H9 (cell line): ENCODE results near the gene POLR3F. TPM values are rescaled to one million over a fixed set of nuclear protein-coding genes. Genes with fewer than 3 reads are reported as not detected.

Experiments
- DNase-seq: peaks from one replicate; pipeline ENCODE4 v3.0.0-alpha.2; 2017
- H2AFZ ChIP-seq: one replicate; pipeline ENCODE4 v1.6.1; 2013; ENCODE audit warnings: mild to moderate bottlenecking, low read length, control low read depth, moderate library complexity
- H2AK5ac ChIP-seq: 2 replicates; pipeline ENCODE4 v1.6.1; 2013; ENCODE audit warnings: low read length, control low read depth, mixed read lengths; ENCODE audit not compliant: insufficient read length
- H2BK120ac ChIP-seq: one replicate; pipeline ENCODE4 v1.6.1; 2013; ENCODE audit warnings: low read depth, mild to moderate bottlenecking, low read length, control low read depth, inconsistent platforms; ENCODE audit not compliant: poor library complexity, severe bottlenecking
- H2BK12ac ChIP-seq: 2 replicates; pipeline ENCODE4 v1.6.1; 2013; ENCODE audit warnings: low read length, control low read depth, mixed read lengths, low read depth; ENCODE audit not compliant: insufficient read length
- H2BK15ac ChIP-seq: 2 replicates; pipeline ENCODE4 v1.6.1; 2013; ENCODE audit warnings: low read depth, low read length, control low read depth
- H2BK20ac ChIP-seq: one replicate; pipeline ENCODE4 v1.6.1; 2013; ENCODE audit warnings: low read depth, mild to moderate bottlenecking, low read length, control low read depth, inconsistent platforms; ENCODE audit not compliant: poor library complexity, severe bottlenecking
- H2BK5ac ChIP-seq: 2 replicates; pipeline ENCODE4 v1.6.1; 2013; ENCODE audit warnings: low read length, control low read depth, mixed read lengths; ENCODE audit not compliant: insufficient read length
- H3K14ac ChIP-seq: 2 replicates; pipeline ENCODE4 v1.6.1; 2013; ENCODE audit warnings: low read length, control low read depth; ENCODE audit not compliant: insufficient read depth
- H3K18ac ChIP-seq: 2 replicates; pipeline ENCODE4 v1.6.1; 2013; ENCODE audit warnings: low read depth, mild to moderate bottlenecking, mixed read lengths, low read length, control low read depth; ENCODE audit not compliant: insufficient read length
- H3K23ac ChIP-seq: 2 replicates; pipeline ENCODE4 v1.6.1; 2013; ENCODE audit warnings: low read length, control low read depth, mixed read lengths, low read depth; ENCODE audit not compliant: insufficient read length
- H3K23me2 ChIP-seq: 2 replicates; pipeline ENCODE4 v1.6.1; 2013; ENCODE audit warnings: low read depth, mild to moderate bottlenecking, mixed read lengths, low read length, control low read depth; ENCODE audit not compliant: insufficient read length, poor library complexity, severe bottlenecking
- H3K27ac ChIP-seq: 2 replicates; pipeline ENCODE4 v1.5.1; 2013; ENCODE audit warnings: low read length, control low read depth, mixed read lengths, low read depth; ENCODE audit not compliant: insufficient read length
- H3K27me3 ChIP-seq: 2 replicates; pipeline ENCODE4 v1.6.1; 2013; ENCODE audit warnings: low read length, control low read depth, inconsistent platforms; ENCODE audit not compliant: insufficient read depth
- H3K4ac ChIP-seq: 2 replicates; pipeline ENCODE4 v1.6.1; 2013; ENCODE audit warnings: low read depth, mild to moderate bottlenecking, control low read depth, inconsistent platforms, low read length, moderate library complexity
- H3K4me1 ChIP-seq: 2 replicates; pipeline ENCODE4 v1.6.1; 2013; ENCODE audit warnings: low read length, control low read depth, inconsistent platforms; ENCODE audit not compliant: insufficient read depth
- H3K4me2 ChIP-seq: 2 replicates; pipeline ENCODE4 v1.6.1; 2013; ENCODE audit warnings: low read length, control low read depth, mixed read lengths; ENCODE audit not compliant: insufficient read length, insufficient read depth
- H3K56ac ChIP-seq: 2 replicates; pipeline ENCODE4 v1.6.1; 2013; ENCODE audit warnings: low read depth, mild to moderate bottlenecking, mixed read lengths, low read length, control low read depth; ENCODE audit not compliant: insufficient read length
- H3K79me1 ChIP-seq: 2 replicates; pipeline ENCODE4 v1.6.1; 2013; ENCODE audit warnings: low read depth, mild to moderate bottlenecking, moderate library complexity, low read length, control low read depth, inconsistent platforms; ENCODE audit not compliant: insufficient read depth, poor library complexity, severe bottlenecking
- H3K79me2 ChIP-seq: 2 replicates; pipeline ENCODE4 v1.6.1; 2013; ENCODE audit warnings: low read length, control low read depth, inconsistent platforms; ENCODE audit not compliant: insufficient read depth
- H3K9ac ChIP-seq: 2 replicates; pipeline ENCODE4 v1.6.1; 2013; ENCODE audit warnings: low read length, control low read depth, mixed read lengths; ENCODE audit not compliant: insufficient read length; ENCODE audit errors: extremely low read depth
- H3K9me3 ChIP-seq: one replicate; pipeline ENCODE4 v1.6.1; 2013; ENCODE audit warnings: low read depth, low read length, inconsistent platforms; ENCODE audit not compliant: control insufficient read depth
- H3T11ph ChIP-seq: one replicate; pipeline ENCODE4 v1.6.1; 2013; ENCODE audit warnings: mild to moderate bottlenecking, low read length, control low read depth, inconsistent platforms
- H4K20me1 ChIP-seq: one replicate; pipeline ENCODE4 v1.6.1; 2013; ENCODE audit not compliant: control insufficient read depth, insufficient read length, insufficient read depth
- H4K5ac ChIP-seq: 2 replicates; pipeline ENCODE4 v1.6.1; 2013; ENCODE audit warnings: low read depth, mild to moderate bottlenecking, mixed read lengths, low read length, control low read depth; ENCODE audit not compliant: insufficient read length
- H4K8ac ChIP-seq: replicated peaks from 2 replicates; pipeline ENCODE4 v1.6.1; 2013; ENCODE audit warnings: low read length, control low read depth, mixed read lengths, low read depth; ENCODE audit not compliant: insufficient read length
- H4K91ac ChIP-seq: 2 replicates; pipeline ENCODE4 v1.6.1; 2013; ENCODE audit warnings: low read depth, mild to moderate bottlenecking, moderate library complexity, mixed read lengths, low read length, control low read depth; ENCODE audit not compliant: insufficient read length
- H3K27ac Mint-ChIP-seq, 3 experiments: 2 replicates in 2 of 3; 3 replicates in 1 of 3; pipeline ENCODE4 v1.8.0; 2020 to 2021; ENCODE audit warnings: mixed read lengths in 3 of 3, mild to moderate bottlenecking in 1 of 3, moderate library complexity in 1 of 3
- H3K27me3 Mint-ChIP-seq: 2 replicates; pipeline ENCODE4 v1.8.0; 2021; ENCODE audit warnings: low read depth, mild to moderate bottlenecking, moderate library complexity, mixed read lengths
- H3K36me3 Mint-ChIP-seq, 3 experiments: 2 replicates in 2 of 3; 3 replicates in 1 of 3; pipeline ENCODE4 v1.8.0; 2020 to 2021; ENCODE audit warnings: low read depth in 3 of 3, mixed read lengths in 3 of 3; ENCODE audit not compliant: insufficient read depth in 1 of 3
- H3K4me1 Mint-ChIP-seq, 2 experiments: 2 replicates each; pipeline ENCODE4 v1.8.0; 2020; ENCODE audit warnings: mixed read lengths in 2 of 2
- H3K4me3 Mint-ChIP-seq, 2 experiments: 2 replicates in 1 of 2; 3 replicates in 1 of 2; pipeline ENCODE4 v1.8.0; 2020 to 2021; ENCODE audit warnings: mild to moderate bottlenecking in 2 of 2, mixed read lengths in 2 of 2, moderate library complexity in 1 of 2
- H3K9me3 Mint-ChIP-seq, 2 experiments: 2 replicates in 1 of 2; 3 replicates in 1 of 2; pipeline ENCODE4 v1.8.0; 2020; ENCODE audit warnings: mild to moderate bottlenecking in 2 of 2, mixed read lengths in 2 of 2, moderate library complexity in 1 of 2
- WGBS: extraction: QIAGEN DNeasy Blood & Tissue Kit; methylation state at CpG from one replicate; pipeline ENCODE4 v1.1.7; 2013; ENCODE audit warnings: missing lambda C conversion rate, low lambda C conversion rate, mixed read lengths; ENCODE audit not compliant: insufficient read length; ENCODE audit errors: extremely low coverage; 5-methylcytosine and 5-hydroxymethylcytosine counted together
- total RNA-seq: library from RNA; stranded (reverse); gene quantifications from 2 replicates; pipeline ENCODE4 v1.2.1, GENCODE V29; 2021
- TF ChIP-seq, protein P1 (sequence below): fragments of 200-600 bp; sonication (generic); conservative IDR thresholded peaks from 3 replicates; pipeline ENCODE4 v1.8.0; 2021; ENCODE audit warnings: antibody characterized with exemption, mild to moderate bottlenecking

Gene POLR3F
- total RNA-seq, 1 experiment from 2014 or later = 16.1 TPM

DNA sequence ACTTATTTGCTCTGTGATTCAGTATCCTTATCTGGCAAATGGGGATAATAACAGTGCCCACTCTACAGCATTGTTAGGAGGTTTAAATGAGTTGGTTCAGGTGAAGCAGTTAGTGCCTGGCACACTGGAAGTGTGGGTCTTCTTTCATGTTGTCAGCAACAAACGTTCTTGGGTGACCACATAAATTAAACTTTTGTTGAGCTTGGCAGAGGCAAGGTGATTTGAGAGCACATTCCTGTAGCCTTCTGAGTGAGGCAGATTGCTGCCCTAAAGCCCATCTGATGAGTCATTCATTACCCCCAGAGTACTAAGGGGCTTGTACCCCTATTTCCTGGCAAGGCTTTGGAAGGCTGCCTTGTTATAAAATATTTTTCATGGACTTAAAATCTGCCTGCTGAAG, 66.3 kb downstream of the POLR3F start:
- Histone ChIP-seq H2BK15ac (no peak overlapping the region), H3K9me3 (no peaks in the 10 kb centered on the region), H4K8ac (no peak overlapping the region), H3K14ac (no peak overlapping the region), H3K4ac (no peak overlapping the region), H3K23me2 (no peaks in the 10 kb centered on the region), H4K91ac (no peak overlapping the region), H3T11ph (no peak overlapping the region), H3K79me1 (no peaks in the 10 kb centered on the region), H3K23ac (no peak overlapping the region), H3K27me3 (no peaks in the 10 kb centered on the region), H3K27ac (no peak overlapping the region), H3K9ac (no peak overlapping the region), H2AK5ac (no peak overlapping the region), H3K79me2 (no peaks in the 10 kb centered on the region), H3K4me1 (no peaks in the 10 kb centered on the region), H2BK12ac (no peak overlapping the region), H2BK20ac (no peak overlapping the region), H4K20me1 (no peaks in the 10 kb centered on the region), H2BK120ac (no peak overlapping the region), H4K5ac (no peak overlapping the region), H3K56ac (no peak overlapping the region), H2AFZ (no peak overlapping the region), H2BK5ac (no peak overlapping the region), H3K4me2 (no peak overlapping the region), H3K18ac (no peak overlapping the region)
- Mint-ChIP-seq H3K27me3 (no peaks in the 10 kb centered on the region), H3K27ac (no peak overlapping the region), H3K9me3 (0 out of 5 replicates have a peak, but pooled peaks cover 0 to 2% of the 10 kb centered on the region in 2 experiments), H3K4me1 (no peaks in the 10 kb centered on the region), H3K36me3 (peaks cover 49 to 88% (median 81%) of the 10 kb centered on the region in 3 experiments), H3K4me3 (no peak overlapping the region)
- no CpG with 5 or more reads among the region's 1 CpG for WGBS
- no peak for DNase-seq
- TF ChIP-seq, protein P1, sequence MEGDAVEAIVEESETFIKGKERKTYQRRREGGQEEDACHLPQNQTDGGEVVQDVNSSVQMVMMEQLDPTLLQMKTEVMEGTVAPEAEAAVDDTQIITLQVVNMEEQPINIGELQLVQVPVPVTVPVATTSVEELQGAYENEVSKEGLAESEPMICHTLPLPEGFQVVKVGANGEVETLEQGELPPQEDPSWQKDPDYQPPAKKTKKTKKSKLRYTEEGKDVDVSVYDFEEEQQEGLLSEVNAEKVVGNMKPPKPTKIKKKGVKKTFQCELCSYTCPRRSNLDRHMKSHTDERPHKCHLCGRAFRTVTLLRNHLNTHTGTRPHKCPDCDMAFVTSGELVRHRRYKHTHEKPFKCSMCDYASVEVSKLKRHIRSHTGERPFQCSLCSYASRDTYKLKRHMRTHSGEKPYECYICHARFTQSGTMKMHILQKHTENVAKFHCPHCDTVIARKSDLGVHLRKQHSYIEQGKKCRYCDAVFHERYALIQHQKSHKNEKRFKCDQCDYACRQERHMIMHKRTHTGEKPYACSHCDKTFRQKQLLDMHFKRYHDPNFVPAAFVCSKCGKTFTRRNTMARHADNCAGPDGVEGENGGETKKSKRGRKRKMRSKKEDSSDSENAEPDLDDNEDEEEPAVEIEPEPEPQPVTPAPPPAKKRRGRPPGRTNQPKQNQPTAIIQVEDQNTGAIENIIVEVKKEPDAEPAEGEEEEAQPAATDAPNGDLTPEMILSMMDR = no peak
